ENCODE data around the gene RPS6KB1. TPM values are rescaled to one million over a fixed set of nuclear protein-coding genes. Genes with fewer than 3 reads are reported as not detected.
A peak's percentile ranks its signal among the peaks of the same experiment; 100 is the strongest.

The RPS6KB1 gene
- total and polyA plus RNA-seq, 9 of the 15 experiments (the other 6 are each of a cell fraction or from before 2014, with no cell fraction given) = 8.8 to 60.7 (median 35.1) TPM

GRCh38 chr17:59964482-59965328 is 71.8 kb downstream of the RPS6KB1 start, which contains the start of gene RNFT1 (continued):
- TF ChIP-seq ZNF592 (IDR thresholded peaks at IDR 0.05) (peak; percentile 74), NKRF (IDR thresholded peaks at IDR 0.05; ENCODE audit: borderline replicate concordance) (no peak; the same call in 1 of the 2 replicates), TOE1 (IDR thresholded peaks at IDR 0.05; ENCODE audit: borderline replicate concordance) (peak; percentile 90), TOE1 (CRISPR knock-in tag; IDR thresholded peaks at IDR 0.05; ENCODE audit: borderline replicate concordance, low read depth) (no peak), POLR2G (IDR thresholded peaks at IDR 0.05; ENCODE audit: low read depth, low read length) (peak; percentile 96), FUS (optimal IDR thresholded peaks at IDR 0.05; ENCODE audit: low read depth, low read length) (no peak), NR2C1 (IDR thresholded peaks at IDR 0.05) (peak; percentile 75), NR2C1 (tag; IDR thresholded peaks at IDR 0.05) (peak; percentile 63; the same call in 1 of the 2 replicates), MYC (IDR thresholded peaks at IDR 0.05; ENCODE audit: low read depth, low read length) (peak; percentile 16; the same call in 1 of the 2 replicates), MYC (CRISPR knock-in tag; IDR thresholded peaks at IDR 0.05; ENCODE audit: borderline replicate concordance, low read depth) (0 out of 2 replicates have a peak, but pooled peaks have one; percentile 23), RBBP5 (IDR thresholded peaks at IDR 0.05; ENCODE audit: borderline replicate concordance, insufficient read depth, low read length, poor library complexity, severe bottlenecking) (peak; percentile 90), ZNF197 (CRISPR knock-in tag; IDR thresholded peaks at IDR 0.05; ENCODE audit: low read depth) (0 out of 2 replicates have a peak, but pooled peaks have one; percentile 39), KDM2B (CRISPR knock-in tag; IDR thresholded peaks at IDR 0.05) (peak; percentile 99), ZNF24 (IDR thresholded peaks at IDR 0.05) (0 out of 2 replicates have a peak, but pooled peaks have one; percentile 11), HNRNPH1 (optimal IDR thresholded peaks at IDR 0.05; ENCODE audit: low read depth, low read length) (no peak), BCOR (IDR thresholded peaks at IDR 0.05) (peak; percentile 98), NFIC (IDR thresholded peaks at IDR 0.05) (peak; percentile 64; the same call in 1 of the 2 replicates)
